NK-92 treated with Interleukin-12 subunit alpha and Interleukin-12 subunit beta, amount 100 ng/mL, for 24 hours (cell line): ENCODE data around the gene IGFBP6.
"Not testable (repeated sequence)": the region's sequence is repeated elsewhere in the genome, so short reads cannot be mapped to it uniquely, and the experiment has no call there.

Experiments
- DNase-seq: peaks from one replicate; lab custom pipeline; 2025; lab: John Stamatoyannopoulos, UW

Gene IGFBP6

DNA sequence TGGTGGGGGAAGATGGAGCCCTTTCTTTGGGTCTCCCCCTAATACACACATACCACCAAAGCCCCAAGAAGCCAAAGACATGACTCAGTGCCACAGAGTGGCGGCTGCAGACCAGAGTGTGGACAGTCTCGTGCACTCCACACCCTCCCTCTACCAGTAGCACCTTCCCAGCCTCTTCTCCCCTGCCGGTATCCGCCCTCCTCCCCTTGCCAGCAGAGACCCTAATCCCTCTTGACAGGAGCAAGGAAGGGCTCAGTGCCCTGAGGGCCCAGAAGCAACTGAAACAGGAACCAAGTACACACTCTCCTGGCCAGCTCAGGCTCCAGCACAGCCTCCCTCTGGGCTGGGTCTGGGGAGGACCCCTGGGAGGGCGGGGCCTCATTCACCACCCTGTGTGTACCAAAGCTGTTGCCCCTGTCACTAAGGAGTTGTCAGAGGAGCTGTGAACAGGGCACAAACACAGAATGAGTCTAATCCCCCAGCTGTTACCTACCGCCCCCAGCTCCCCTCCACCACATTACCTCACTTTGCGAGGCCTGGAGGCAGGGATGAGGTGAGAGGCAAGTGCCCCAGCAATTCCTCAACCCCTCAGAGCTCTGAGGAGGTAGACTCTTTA lies 26.5 kb upstream of the IGFBP6 start:
- no peak for DNase-seq

DNA sequence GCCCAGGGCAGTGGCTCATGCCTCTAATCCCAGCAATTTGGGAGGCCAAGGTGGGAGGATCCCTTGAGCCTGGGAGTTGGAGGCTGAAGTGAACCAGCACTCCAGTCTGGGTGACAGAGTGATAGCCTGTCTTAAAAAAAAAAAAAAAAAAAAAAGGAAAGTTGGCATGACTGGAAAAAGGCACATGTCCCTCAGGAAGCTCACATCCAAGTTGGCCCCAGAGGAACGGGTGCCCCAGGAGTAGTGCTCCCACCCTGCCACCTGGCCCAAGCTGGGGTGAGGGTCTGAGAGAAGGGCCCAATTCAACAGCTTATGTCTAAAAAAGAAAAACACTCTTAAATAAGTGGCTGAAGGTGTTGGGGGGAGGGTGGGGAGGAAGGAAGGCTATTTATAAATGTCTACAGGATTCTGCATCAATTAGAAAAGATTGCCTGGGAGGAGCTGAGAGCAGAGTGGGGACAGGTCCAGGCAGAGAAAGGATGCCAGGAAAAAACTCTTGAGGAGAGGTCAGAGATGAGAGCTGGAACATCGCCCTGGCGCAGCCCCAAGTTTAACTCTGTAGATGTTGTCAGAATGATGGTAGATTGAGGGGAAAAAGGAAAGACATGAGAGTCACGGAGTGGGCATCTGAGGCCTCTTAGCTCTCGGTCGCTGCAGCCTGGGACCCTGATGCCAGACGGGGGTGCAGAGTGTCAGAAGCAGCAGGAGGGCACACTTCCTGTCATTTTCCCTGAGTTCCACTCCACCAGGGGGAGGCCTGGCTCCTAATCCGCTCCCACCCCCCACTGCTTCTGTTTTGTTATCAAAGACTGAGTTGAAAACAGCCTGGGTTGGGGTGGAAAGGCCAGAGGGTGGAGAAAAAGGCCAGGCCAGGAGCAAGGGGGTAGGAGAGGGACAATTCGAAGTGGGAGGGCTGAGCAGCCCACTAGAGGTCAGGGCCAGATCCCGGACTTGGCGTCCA lies 25.6 kb upstream of the IGFBP6 start:
- DNase-seq = no peak

DNA sequence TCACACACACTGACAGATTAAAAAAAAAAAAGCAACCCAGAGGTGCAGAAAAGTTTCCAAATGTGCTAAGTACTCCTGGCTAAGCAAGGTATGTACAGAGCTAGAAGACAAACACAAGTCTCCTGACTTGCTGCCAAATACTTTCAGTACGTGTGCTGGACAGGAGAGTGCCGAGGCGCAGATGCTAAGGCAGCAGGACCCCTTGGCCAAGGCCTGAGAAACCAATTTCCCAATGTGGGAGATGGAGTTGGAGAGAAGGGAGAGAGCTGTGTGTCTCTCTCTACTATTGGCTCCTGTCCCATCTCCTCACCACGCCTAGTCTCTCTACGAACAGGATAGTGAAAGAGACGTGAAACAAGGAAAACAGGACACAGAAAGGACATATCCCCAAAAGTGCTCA lies 23.6 kb upstream of the IGFBP6 start:
- DNase-seq = no peak

DNA sequence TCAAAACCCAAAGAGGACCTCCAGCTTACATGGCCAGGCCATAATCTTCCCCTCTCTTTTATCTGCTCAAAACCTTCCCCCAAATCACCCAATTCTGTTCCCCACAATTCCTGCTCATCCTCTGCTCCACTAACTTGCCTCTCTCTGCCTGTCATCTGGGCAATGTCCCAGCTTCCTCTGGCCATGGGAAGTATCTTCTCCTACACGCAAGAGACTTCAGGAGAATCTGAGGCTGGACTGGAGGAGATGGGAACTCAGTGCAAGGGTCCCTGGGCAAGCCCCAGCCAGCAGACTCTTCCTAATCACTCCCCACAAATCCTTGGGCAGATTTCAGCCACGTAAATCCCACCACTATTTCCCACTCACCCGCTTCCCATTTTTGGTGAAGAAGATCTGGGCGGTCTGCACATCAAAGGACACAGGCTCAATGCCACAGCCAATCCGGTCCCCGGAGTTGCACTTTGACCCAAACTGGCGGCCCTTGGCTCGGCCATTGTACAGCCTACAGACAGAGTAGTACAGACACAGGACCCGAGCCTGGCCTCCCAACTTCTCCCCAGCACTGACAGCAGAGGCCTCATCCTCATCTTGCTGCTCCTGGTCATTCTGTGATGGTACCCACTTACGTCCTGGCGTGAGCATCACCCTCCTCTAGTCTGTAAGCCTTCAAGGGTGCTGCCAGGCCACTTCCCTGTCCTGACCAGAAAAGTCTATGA lies 23.0 kb upstream of the IGFBP6 start:
- DNase-seq = no peak

DNA sequence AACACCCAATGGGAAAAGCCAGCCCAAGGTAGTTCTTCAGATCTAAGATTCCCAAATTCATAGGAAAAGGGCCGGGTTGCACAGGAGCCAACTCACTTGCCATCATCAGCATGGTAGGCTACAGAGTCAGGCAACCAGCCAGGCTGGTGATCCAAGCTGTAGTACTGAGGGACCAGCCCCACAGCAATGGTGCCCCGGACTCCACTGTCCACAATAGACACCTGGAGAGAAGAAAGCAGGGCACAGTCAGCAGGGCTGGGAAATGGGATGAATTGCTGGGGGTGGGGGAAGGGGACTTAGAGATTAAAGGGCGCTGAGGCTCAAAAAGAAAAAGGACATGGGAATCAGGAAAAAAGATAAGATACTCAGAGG lies 22.5 kb upstream of the IGFBP6 start:
- no peak for DNase-seq

DNA sequence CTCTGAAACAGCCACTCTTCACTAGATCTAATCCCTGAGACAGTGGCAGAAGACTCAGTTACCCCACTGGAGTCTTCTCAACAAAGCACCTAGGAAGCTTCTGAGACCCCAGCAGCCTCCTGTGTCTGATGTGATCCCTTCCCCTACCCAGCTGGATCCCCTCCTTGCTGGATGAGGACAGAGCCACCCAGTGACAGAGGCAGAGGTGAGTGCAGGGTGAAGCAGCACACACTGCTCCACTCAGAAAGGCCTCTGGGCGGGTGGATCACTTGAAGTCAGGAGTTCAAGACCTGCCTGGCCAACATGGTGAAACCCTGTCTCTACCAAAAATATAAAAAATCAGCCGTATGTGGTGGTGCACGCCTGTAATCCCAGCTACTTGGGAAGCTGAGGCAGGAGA lies 21.0 kb upstream of the IGFBP6 start:
- DNase-seq = no peak

DNA sequence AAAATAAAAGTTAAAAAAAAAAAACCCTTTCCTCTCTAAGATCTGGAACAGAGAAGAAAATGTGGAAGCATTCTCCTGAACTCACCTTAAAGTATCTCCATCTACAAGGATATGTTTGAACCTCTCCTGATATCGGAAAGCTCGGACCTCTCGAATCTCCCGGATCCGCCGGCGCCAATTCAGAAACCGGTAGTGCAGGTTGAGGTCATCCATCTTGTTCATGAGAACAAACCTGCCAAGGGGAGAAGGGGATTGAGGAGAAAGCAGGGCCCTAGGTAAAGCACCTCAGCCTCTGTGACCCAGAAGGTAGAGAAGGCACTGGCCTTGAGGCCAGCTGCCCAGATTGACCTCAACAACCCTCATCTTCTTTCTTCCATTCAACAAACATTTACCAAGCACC lies 20.4 kb upstream of the IGFBP6 start:
- DNase-seq = no peak

DNA sequence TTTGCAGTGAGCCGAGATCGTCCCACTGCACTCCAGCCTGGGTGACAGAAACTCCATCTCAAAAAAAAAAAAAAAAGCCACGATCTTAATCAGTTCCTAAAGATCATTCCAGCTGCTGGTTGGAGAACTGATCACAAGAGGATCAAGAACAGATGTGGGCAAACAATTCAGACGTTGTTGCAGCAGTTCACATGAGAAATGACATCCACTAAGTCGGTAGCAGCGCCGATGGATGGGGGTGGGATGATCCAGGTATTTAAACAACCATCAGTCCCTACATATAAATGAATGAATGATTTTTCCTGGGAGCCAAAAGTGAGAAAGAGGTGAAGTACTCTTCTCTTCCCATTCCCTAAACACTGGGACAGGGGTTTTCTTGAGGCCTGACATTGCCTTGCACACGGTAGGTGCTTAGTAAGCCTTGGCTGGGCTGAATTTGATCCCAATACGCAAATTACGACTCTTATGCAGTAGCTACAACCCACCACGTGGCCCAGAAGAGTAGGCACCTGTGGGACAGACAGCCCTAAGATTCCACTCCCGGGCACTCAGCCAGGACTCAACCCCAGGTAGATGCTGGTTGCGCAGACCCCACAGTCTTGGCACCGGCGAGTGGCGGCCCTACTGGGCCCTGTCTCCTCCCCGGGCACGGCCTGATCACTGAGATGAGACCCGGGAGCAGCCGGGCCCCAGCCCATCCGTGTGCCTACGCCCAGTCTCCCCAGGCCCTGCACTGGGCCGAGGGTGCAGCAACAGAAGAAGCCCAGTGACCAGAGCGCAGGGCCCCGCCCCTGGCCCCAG lies 18.8 kb upstream of the IGFBP6 start:
- DNase-seq = peak; percentile 23

DNA sequence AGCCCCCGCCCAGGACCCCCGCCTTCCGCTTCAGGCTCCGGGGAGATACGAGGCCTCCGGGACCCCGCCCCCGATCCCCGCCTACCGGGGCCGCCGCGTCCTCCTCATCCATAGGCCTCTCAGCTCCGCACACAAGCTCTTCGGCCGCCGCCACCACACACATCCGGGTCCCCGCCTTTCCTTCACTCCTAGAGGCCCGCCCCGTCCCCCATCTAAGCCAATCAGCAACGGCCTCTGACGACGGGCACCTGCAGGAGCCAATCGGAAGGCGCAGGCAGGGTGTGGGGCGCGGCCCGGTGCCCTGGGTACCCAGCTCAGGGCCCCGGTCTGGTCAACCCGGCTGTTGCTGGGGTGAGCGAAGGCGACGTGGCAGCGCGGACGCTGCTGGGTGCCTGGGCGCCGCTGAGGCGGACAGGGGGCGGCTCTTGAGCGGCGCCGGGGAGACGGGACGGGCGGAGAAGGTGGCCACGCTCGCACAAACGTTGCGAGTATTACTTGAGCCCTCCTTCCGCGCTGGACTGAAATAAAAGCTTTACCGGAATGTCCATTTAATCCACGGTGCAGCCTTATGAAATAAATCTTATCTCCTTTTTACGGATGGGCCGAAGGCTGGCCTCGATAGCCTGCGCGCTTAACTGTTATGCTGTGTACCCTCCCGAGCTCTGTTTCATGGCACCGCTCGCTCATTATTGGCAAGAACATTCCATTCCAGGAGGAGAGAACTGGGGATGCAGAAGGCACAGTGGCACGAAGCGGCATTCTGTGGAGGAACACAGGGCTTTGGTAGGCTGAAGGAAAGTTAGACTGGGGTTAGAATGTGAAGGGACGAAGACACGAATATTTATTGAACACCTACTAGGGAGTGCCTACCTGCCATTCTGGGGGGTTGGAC lies 18.0 kb upstream of the IGFBP6 start, which contains the start of gene SPRYD3:
Gene SPRYD3 (minus strand): TSS at position 165 of the 892 bp plus-strand sequence. CDS start 57 bp downstream, at position 108.
- peak; percentile 93 for DNase-seq

DNA sequence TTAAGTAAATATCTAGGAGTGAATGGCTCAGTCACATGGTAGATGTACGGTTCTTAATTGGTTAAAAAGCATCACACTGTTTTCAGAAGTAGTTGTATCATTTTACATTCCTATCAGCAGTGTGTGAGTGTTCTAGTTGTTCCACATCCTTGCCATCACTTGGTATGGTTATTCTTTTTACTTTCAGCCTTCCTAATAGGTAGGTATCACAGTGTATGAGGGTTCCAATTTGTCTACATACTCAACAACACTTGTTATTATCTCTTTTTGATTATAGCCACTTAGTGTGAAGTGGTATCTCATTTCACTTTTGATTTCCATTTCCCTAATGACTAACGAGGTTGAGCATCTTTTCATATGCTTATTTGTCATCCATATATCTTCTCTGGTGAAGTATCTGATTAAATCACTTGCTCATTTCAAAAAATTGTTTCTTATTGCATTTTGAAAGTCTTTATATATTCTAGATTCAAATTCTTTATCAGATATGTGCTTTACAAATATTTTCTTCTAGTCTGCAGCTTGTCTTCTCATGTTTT lies 14.8 kb upstream of the IGFBP6 start:
- no peak for DNase-seq

DNA sequence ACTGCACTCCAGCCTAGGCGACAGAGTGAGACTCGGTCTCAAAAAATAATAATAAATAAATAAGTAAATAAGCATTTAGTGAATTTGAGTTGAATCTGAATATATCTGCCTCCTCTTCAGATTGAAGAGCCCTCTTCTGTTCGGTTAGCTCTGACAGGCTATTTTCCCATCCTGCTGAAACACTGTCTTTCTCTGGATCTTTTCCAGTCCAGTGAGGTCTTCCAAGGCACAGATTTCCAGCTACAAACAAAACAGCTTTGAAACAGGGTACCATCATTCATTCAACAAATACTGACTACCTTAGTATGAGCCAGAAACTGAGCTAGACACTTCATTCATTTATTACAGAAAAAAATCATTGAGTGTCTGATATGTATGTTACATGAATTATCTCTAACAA lies 11.1 kb upstream of the IGFBP6 start:
- DNase-seq = no peak

DNA sequence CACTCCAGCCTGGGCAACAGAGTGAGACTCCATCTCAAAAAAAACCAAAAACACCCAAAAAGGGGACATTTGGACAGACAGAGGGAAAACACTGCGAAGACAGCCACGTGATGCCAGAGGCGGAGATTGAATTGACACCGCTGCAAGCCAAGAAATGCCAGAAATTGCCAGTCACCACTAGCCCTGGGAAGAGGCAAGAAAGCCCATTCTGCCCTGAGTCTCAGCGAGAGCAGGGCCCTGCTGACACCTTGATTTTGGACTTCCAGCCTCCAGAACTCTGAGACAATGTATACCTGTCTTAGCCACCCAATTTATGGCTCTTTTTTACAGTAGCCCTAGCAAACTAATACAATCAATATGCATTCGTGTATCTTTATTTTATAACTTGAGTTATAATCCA lies 7.4 kb upstream of the IGFBP6 start:
- DNase-seq = no peak

DNA sequence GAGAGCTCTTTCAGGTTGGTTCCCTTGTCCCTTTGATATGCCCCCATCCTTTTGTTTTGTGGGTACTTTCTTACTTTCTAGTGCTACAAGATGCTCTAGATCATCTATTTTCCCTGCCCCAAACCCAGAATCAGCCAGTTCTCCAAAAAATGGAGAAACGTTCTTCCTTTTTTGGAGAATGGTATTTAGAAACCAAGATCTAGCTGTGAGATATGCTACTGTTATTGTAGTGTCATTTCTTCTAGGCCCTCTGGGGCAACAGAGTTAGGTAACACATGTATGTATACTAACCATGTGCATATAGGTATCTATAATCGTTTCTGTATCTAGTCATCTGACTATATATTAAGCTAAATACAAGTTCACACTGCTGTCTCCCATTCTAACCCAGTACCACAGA lies 6.9 kb upstream of the IGFBP6 start:
- DNase-seq = no peak

DNA sequence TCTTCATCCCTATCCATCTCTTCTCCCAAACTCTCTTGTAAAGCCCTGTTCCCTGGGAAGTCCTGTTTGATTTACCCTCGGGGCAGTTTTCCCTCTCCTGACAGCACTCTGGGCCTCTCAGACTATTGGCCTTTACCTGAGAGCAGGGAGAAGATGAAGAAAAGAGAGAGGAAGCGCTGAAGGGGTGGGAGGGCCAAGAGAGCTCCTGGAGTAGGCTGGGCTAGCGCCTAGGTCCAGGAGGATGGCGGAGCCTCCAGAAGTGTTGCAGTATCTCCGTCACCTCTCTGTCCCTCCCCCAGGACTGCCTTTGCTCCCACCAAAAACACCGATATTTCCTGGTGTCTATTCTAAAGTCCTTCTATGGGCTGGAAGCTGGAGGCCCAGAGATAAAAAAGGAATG lies 5.7 kb upstream of the IGFBP6 start:
- no peak for DNase-seq

DNA sequence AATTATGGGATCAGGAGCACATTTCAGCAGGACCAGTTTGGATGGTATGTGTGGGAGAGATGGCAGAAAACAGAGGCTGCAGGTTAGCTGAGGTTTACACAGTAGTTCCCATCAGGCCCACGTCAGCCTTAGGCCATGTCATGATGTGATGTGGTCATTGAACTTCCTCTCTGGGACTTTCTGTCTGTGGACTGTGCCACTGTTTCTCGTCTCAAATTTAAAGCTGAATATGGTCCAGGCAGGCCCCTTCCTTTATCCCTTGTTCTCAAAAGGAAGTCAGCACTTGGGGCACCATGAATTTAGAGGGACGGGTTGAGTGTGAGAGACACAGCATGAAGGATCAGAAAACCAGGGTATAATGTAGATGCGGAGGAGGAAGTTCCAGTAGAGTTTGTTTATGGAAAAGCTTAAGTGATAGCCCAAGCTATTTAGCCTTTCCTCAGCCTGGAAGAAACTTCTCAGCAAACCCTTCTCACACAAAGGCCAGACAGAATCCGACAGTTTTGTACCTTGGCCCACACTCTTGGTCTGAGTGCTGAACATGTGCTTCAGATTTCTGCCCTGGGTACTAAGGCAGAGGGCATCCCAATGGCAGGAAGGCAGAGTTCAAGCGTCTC lies 3.6 kb upstream of the IGFBP6 start:
- no peak for DNase-seq

DNA sequence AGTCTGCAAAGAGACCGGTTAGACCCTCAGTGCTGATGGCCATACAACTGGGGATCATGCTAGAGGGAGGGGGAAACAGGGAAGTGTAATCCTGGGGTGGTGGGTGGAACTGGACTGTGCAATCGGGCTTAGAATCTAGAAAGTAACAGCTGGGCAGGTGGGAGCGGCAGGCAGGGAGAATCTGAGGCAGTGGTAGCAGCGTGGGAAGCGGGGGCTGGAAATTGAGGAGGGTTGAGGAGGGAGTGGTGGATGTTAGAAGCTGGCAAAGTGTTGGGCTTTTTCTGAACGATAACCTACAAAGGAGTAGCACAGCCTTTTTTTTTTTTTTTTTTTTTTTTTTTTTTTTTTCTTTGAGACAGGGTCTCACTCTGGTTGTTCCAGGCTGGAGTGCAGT lies 3.1 kb upstream of the IGFBP6 start:
- DNase-seq = no peak

DNA sequence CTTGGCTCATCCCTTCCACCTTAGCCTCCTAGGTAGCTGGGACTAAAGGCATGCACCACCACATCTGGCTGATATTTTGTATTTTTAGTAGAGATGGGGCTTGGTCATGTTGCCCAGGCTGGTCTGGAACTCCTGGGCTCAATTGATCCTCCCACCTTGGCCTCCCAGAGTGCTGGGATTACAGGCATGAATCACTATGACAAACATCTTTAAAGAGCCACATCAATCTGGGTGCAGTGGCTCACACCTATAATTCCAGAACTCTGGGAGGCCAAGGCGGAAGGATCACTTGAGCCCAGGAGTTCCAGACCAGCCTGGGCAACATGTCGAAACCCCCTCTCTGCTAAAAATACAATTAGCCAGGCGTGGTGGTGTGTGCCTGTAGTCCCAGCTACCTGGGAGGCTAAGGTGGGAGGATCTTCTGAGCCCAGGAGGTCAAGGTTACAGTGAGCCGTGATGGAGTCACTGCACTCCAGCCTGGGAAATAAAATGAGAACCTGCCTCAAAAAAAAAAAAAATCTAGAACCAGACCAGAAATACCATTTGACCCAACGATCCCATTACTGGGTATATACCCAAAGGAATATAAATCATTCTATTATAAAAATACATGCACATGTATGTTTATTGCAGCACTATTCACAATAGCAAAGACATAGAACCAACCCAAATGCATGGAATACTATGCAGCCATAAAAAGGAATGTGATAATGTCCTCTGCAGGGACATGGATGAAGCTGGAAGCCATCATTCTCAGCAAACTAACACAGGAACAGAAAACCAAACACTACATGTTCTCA lies 2.5 kb upstream of the IGFBP6 start:
- not testable (repeated sequence) for DNase-seq

DNA sequence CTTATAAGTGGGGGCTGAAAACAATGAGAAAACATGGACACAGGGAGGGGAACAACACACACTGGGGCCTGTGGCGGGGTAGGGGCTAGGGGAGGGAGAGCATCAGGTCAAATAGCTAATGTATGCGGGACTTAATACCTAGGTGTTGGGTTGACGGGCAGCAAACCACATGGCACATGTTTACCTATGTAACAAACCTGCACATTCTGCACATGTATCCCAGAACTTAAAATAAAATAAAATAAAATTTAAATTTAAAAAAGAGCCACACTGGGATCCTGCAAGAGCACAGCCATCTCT lies 1.9 kb upstream of the IGFBP6 start:
- not testable (repeated sequence) for DNase-seq

DNA sequence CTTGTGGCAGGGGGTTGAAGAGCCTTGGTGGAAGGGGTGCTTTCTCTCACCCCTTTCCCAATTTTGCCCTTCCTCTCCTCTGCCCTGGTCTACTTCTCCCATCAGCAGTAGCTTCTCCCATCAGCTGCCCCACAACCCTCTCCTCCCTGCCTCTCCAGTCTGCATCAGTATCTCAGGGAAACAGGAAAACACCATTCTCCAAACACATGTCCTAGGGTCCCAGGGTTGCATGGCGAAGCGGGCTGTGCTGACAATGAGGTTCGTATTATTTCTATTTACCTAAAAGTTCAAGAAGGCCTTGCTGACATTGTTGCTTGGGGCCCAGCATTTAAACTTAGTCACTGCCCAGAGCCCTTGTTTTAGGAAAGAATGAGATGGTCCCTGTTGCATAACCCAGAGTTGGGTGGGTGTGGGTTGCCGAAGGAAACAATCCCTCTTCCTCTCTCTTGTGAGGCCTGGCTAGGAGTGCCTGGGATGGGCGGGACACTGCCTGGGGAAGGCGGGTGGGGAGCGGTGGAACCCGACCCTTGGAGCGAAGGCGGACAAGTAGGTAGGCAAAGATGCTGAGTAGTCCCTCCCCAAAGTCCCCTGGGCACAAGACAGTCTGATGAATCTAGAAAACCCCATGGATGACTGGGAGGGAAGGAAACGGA lies 1.3 kb upstream of the IGFBP6 start:
- no peak for DNase-seq
